ENCODE results near the gene CCDC142.
A peak's percentile ranks its signal among the peaks of the same experiment; 100 is the strongest.

Gene CCDC142

DNA sequence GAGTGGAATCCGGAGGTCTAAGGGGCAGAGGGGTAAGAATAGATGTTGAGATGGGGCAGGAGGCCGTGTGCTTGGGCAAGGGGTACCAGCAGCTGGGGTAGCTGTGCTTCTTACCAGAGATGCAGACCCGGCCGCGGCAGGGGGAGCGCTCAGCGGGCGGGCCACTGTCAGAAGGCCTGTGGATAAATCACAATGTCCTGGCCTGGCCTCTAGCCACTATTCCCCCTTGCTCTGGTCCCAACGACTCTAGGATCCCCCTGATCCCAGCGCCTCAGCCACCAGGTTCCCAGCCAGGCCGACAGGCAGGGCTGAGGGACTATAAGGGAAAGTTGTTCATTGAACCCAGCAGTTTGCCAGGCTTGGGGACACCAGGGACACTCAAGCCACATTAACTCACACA, 52.3 kb downstream of the CCDC142 start:
- no peak overlapping the region for H3K4me3 ChIP-seq (ENCODE audit: severe bottlenecking)
- no peak for ATAC-seq (ENCODE audit: low read depth)
- no peak for DNase-seq (ENCODE audit: low spot score)
- peaks cover 9% of the 10 kb centered on the region for H3K4me1 ChIP-seq (ENCODE audit: insufficient read depth, poor library complexity, severe bottlenecking)
- H3K27me3 ChIP-seq (ENCODE audit: insufficient read depth, poor library complexity, severe bottlenecking), result no peaks in the 10 kb centered on the region
- peak overlapping the region; percentile 92 for H3K27ac ChIP-seq (ENCODE audit: poor library complexity, severe bottlenecking)
- TF ChIP-seq, protein P1, sequence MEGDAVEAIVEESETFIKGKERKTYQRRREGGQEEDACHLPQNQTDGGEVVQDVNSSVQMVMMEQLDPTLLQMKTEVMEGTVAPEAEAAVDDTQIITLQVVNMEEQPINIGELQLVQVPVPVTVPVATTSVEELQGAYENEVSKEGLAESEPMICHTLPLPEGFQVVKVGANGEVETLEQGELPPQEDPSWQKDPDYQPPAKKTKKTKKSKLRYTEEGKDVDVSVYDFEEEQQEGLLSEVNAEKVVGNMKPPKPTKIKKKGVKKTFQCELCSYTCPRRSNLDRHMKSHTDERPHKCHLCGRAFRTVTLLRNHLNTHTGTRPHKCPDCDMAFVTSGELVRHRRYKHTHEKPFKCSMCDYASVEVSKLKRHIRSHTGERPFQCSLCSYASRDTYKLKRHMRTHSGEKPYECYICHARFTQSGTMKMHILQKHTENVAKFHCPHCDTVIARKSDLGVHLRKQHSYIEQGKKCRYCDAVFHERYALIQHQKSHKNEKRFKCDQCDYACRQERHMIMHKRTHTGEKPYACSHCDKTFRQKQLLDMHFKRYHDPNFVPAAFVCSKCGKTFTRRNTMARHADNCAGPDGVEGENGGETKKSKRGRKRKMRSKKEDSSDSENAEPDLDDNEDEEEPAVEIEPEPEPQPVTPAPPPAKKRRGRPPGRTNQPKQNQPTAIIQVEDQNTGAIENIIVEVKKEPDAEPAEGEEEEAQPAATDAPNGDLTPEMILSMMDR (IDR thresholded peaks at IDR 0.05; ENCODE audit: poor library complexity, severe bottlenecking), result no peak
- H3K36me3 ChIP-seq (ENCODE audit: low read depth), result peaks cover 82% of the 10 kb centered on the region
- no peaks in the 10 kb centered on the region for H3K9me3 ChIP-seq (ENCODE audit: severe bottlenecking)

DNA sequence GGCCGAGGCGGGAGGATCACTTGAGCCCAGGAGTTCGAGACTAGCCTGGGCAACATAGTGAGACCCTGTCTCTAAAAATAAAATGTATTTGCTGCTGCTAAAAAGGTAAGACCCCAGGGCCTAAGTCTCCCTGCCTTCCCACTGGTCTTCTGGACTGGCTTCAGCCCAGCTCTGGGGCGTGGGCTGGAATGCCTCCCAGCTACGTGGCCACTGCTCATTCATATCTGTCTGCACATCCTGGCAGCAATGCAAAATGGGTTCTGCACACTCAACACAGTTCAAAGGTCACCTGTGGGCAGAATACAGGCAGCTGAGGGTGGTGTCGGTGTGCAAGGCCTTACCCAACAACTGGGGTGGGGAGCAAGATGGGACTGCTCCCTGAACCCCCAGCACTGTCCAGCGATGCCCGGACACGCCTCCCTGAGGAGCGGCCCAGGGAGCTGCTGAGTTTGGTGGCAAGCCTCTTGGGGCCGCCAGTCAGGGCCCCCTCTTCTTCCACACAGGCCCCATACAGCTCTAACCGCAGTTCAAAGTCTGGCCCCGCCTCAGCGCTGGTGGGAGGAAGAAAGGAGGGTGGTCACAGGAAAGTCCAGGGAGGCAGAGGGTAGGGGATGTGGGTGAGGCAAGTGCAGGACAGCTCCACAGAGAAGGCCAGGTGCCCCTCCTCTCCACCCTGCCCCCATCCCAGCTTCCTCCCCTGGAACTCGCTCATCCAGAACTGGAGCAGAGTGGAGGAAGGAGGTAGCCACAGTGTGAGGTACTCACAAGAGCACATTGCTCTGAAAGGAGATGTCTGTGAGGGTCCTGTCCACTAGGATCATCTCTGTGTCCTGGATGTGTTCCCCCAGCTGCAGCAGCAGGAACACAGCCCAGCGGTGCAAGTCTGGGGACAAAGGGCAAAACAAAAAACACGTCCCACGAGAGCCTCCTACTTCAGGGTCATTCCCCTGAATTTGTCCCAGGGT, 53.0 kb downstream of the CCDC142 start:
- DNase-seq (ENCODE audit: low spot score), result no peak

DNA sequence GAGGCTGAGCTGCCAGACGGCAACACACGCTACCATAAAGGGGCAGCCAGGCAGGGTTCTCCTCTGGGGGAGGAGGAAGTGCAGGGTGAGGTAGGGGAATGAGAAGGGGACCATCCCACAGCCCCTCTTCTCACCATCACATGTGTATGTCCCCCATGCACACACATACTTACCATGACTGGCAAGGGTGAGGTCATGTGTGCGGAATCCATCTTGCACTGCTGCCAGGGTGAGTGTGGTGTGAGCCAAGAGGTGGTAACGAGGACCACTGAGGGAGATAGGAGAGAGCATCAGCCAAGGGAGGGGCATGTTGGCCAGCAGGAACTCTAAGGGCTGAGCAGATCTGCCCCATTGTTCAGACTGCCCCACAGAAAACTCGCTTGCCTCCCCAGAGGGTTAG, 54.1 kb downstream of the CCDC142 start:
- peak overlapping the region; percentile 92 for H3K27ac ChIP-seq (ENCODE audit: poor library complexity, severe bottlenecking)
- no peaks in the 10 kb centered on the region for H3K9me3 ChIP-seq (ENCODE audit: severe bottlenecking)
- no peak for DNase-seq (ENCODE audit: low spot score)
- peaks cover 26% of the 10 kb centered on the region for H3K4me1 ChIP-seq (ENCODE audit: insufficient read depth, poor library complexity, severe bottlenecking)
- TF ChIP-seq, protein P1 (IDR thresholded peaks at IDR 0.05; ENCODE audit: poor library complexity, severe bottlenecking), result no peak
- no peaks in the 10 kb centered on the region for H3K27me3 ChIP-seq (ENCODE audit: insufficient read depth, poor library complexity, severe bottlenecking)
- H3K4me3 ChIP-seq (ENCODE audit: severe bottlenecking), result no peak overlapping the region
- no peak for ATAC-seq (ENCODE audit: low read depth)
- peaks cover 83% of the 10 kb centered on the region for H3K36me3 ChIP-seq (ENCODE audit: low read depth)

More for the DNA sequence above, 53.0 kb downstream of the CCDC142 start:
- TF ChIP-seq, protein P1 (IDR thresholded peaks at IDR 0.05; ENCODE audit: poor library complexity, severe bottlenecking), result no peak
- peak overlapping the region; percentile 92 for H3K27ac ChIP-seq (ENCODE audit: poor library complexity, severe bottlenecking)
- no peak overlapping the region for H3K4me3 ChIP-seq (ENCODE audit: severe bottlenecking)
- H3K36me3 ChIP-seq (ENCODE audit: low read depth), result peaks cover 80% of the 10 kb centered on the region
- no peaks in the 10 kb centered on the region for H3K9me3 ChIP-seq (ENCODE audit: severe bottlenecking)
- H3K27me3 ChIP-seq (ENCODE audit: insufficient read depth, poor library complexity, severe bottlenecking), result no peaks in the 10 kb centered on the region
- peaks cover 17% of the 10 kb centered on the region for H3K4me1 ChIP-seq (ENCODE audit: insufficient read depth, poor library complexity, severe bottlenecking)
- no peak for ATAC-seq (ENCODE audit: low read depth)

DNA sequence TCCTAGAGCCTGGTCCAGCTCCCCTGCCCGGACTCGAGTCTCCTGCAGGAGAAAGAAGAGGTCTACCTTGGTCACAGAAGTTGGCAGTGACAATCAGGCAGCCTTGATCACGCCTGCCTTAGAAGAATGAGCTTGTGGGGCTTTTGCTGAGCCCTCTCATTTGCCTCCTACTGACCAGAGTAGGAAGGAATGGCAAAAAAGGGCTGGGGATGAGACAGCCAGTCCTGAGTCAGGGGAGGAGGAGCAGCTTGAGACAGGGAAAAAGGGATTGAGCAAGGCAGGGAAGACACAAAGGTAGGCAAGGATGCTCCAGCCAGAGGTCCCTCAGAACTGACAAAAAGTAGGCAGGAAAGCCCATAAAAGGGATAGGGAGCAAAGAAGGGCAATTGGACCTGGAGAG, 55.2 kb downstream of the CCDC142 start:
- peaks cover 87% of the 10 kb centered on the region for H3K36me3 ChIP-seq (ENCODE audit: low read depth)

More for the DNA sequence above, 55.2 kb downstream of the CCDC142 start:
- Histone ChIP-seq H3K4me1 (ENCODE audit: insufficient read depth, poor library complexity, severe bottlenecking) (peaks cover 26% of the 10 kb centered on the region), H3K27me3 (ENCODE audit: insufficient read depth, poor library complexity, severe bottlenecking) (no peaks in the 10 kb centered on the region), H3K27ac (ENCODE audit: poor library complexity, severe bottlenecking) (peak overlapping the region; percentile 92), H3K4me3 (ENCODE audit: severe bottlenecking) (no peak overlapping the region), H3K9me3 (ENCODE audit: severe bottlenecking) (no peaks in the 10 kb centered on the region)
- TF ChIP-seq, protein P1 (IDR thresholded peaks at IDR 0.05; ENCODE audit: poor library complexity, severe bottlenecking), result no peak
- ATAC-seq (ENCODE audit: low read depth), result no peak
- no peak for DNase-seq (ENCODE audit: low spot score)
